ENCODE measurements around the gene OR5AN1. TPM values are rescaled to one million over a fixed set of nuclear protein-coding genes. Genes with fewer than 3 reads are reported as not detected.

Gene OR5AN1
- total and polyA plus RNA-seq, 2 of the 8 experiments (the other 6 are each of a cell fraction or from before 2014, with no cell fraction given): not detected

DNA sequence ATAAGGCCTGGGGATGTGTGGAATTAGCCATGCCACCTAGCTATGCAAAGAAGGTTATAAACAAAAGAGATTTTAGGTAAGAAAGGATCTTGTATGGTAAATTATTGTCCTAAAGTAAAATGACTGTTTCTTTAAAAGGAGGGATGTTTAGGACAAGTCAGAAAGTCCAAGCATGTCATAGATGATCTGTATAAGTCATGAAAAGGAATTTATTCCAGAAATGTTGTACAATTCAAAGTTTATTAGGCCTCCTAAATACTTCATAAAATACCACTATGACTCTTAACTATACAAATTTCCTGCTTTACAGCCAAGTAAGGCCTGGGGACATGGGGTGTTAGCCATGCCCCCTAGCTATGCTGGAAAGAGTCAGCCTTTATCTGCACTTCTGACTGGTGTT, 44.9 kb downstream of the OR5AN1 start:
- H3K9me3 ChIP-seq (ENCODE audit: insufficient read depth in 2 of 2, low read depth in 1 of 2, low read length in 1 of 2): peaks cover 13 to 31% of the 10 kb centered on the region in 2 experiments
- peak overlapping the region in 1 of 4 experiments; percentile 12; a peak in 1 of 8 replicates for H3K4me3 ChIP-seq (ENCODE audit: extremely low read depth in 1 of 4, insufficient read depth in 2 of 4, low read depth in 3 of 4, low read length in 4 of 4)
- H3K79me1 ChIP-seq (ENCODE audit: low read depth, low read length): no peaks in the 10 kb centered on the region
- no peaks in the 10 kb centered on the region for H3K36me3 ChIP-seq (ENCODE audit: control insufficient read depth in 2 of 4, insufficient read depth in 4 of 4, low read length in 3 of 4)
- no peaks in the 10 kb centered on the region for H3K79me2 ChIP-seq (ENCODE audit: control insufficient read depth in 1 of 2, insufficient read depth in 2 of 2, low read length in 2 of 2)
- CTCF ChIA-PET (ENCODE audit: partially characterized antibody): no interaction called here
- POLR2A ChIA-PET (ENCODE audit: partially characterized antibody): no interaction called here
- H3K4me2 ChIP-seq (ENCODE audit: insufficient read depth in 1 of 2, low read depth in 2 of 2, low read length in 2 of 2): no peak overlapping the region
- no peak for FAIRE-seq
- H2BK15ac ChIP-seq (ENCODE audit: low read length): no peak overlapping the region
- no peaks in the 10 kb centered on the region for H4K20me1 ChIP-seq (replicated peaks in 1 of 2; ENCODE audit: control insufficient read depth in 1 of 2, insufficient read depth in 2 of 2, low read length in 2 of 2)
- H2AK5ac ChIP-seq (ENCODE audit: low read depth, low read length): no peak overlapping the region
- no peak overlapping the region for H3K56ac ChIP-seq (replicated peaks; ENCODE audit: insufficient read length, low read depth, low read length)
- H2BK5ac ChIP-seq (ENCODE audit: low read depth, low read length): no peak overlapping the region
- no peak overlapping the region for H4K8ac ChIP-seq (ENCODE audit: extremely low read depth, insufficient read depth, low read length)
- no peak overlapping the region for H3K27ac ChIP-seq (ENCODE audit: low read depth, low read length)
- no peak overlapping the region for H2AFZ ChIP-seq (ENCODE audit: low read length)
- no peak overlapping the region for H3K23ac ChIP-seq (ENCODE audit: insufficient read length)
- DNase-seq (ENCODE audit: low read depth in 1 of 2, low spot score in 2 of 2): no peak
- H4K5ac ChIP-seq (ENCODE audit: insufficient read length, low read depth, low read length): no peak overlapping the region
- H4K91ac ChIP-seq (replicated peaks; ENCODE audit: insufficient read length, low read length): no peak overlapping the region
- no peak overlapping the region for H3K9ac ChIP-seq (replicated peaks in 1 of 4; ENCODE audit: extremely low read depth in 1 of 4, low read depth in 3 of 4, low read length in 3 of 4)
- H3K27me3 ChIP-seq (replicated peaks in 1 of 4; ENCODE audit: control insufficient read depth in 3 of 4, extremely low read depth in 1 of 4, insufficient read depth in 3 of 4, low read length in 3 of 4): no peaks in the 10 kb centered on the region
- H3K4me1 ChIP-seq (replicated peaks in 1 of 4; ENCODE audit: control insufficient read depth in 3 of 4, insufficient read depth in 4 of 4, low read length in 3 of 4): no peaks in the 10 kb centered on the region
- H2BK20ac ChIP-seq (ENCODE audit: low read length): no peak overlapping the region
- H3K14ac ChIP-seq (ENCODE audit: insufficient read length): no peak overlapping the region
- H2BK120ac ChIP-seq (replicated peaks; ENCODE audit: low read depth, low read length): no peak overlapping the region
- H3K23me2 ChIP-seq (ENCODE audit: low read depth, low read length): no peaks in the 10 kb centered on the region
- H2BK12ac ChIP-seq (ENCODE audit: low read depth, low read length): no peak overlapping the region
- H3K4ac ChIP-seq (replicated peaks; ENCODE audit: insufficient read length, low read depth, low read length): no peak overlapping the region
- no peak overlapping the region for H3K18ac ChIP-seq (ENCODE audit: extremely low read depth, low read length)
- TF ChIP-seq RAD21 (IDR thresholded peaks at IDR 0.05 in 1 of 2, conservative IDR thresholded peaks at IDR 0.05 in 1 of 2; ENCODE audit: low read depth in 2 of 2, low read length in 2 of 2) (no peak), CEBPB (IDR thresholded peaks at IDR 0.05; ENCODE audit: low read depth, low read length) (no peak), POU5F1 (IDR thresholded peaks at IDR 0.05; ENCODE audit: low read depth, low read length) (no peak), CTCF (IDR thresholded peaks at IDR 0.05; ENCODE audit: control extremely low read depth in 1 of 3, insufficient read depth in 1 of 3, low read depth in 1 of 3, low read length in 3 of 3) (no peak), CHD1 (IDR thresholded peaks at IDR 0.05; ENCODE audit: low read depth, low read length) (no peak), GABPA (IDR thresholded peaks at IDR 0.05; ENCODE audit: borderline replicate concordance, insufficient read depth, low read length) (no peak), MAFK (IDR thresholded peaks at IDR 0.05; ENCODE audit: low read depth, low read length) (no peak), BACH1 (IDR thresholded peaks at IDR 0.05; ENCODE audit: low read length) (no peak), SAP30 (IDR thresholded peaks at IDR 0.05; ENCODE audit: insufficient read depth, insufficient replicate concordance, low read length) (no peak), TCF12 (IDR thresholded peaks at IDR 0.05; ENCODE audit: low read depth, low read length) (no peak)

Data from H1 (cell line).